LNCaP clone FGC (cell line): Measurements from ENCODE around the gene EXOC6.
A peak's percentile ranks its signal among the peaks of the same experiment; 100 is the strongest.

Source experiments
- DNase-seq: peaks from one replicate; pipeline ENCODE4 v3.0.0-alpha.2; 2011; ENCODE audit warnings: low read depth
- H3K4me3 ChIP-seq: 2 replicates; pipeline ENCODE4 v1.5.1; 2011; ENCODE audit warnings: mild to moderate bottlenecking, low read depth, low read length, control low read depth
- TF ChIP-seq, protein P1 (sequence below): IDR thresholded peaks from 2 replicates; pipeline ENCODE4 v1.5.1; 2012; ENCODE audit warnings: mild to moderate bottlenecking; ENCODE audit not compliant: control insufficient read depth, insufficient read depth; ENCODE audit errors: extremely low read depth

The EXOC6 gene

GRCh38 chr10:92880233-92880861 is 32.0 kb downstream of the EXOC6 start:
- H3K4me3 ChIP-seq, result no peak overlapping the region
- DNase-seq, result no peak
- TF ChIP-seq, protein P1, sequence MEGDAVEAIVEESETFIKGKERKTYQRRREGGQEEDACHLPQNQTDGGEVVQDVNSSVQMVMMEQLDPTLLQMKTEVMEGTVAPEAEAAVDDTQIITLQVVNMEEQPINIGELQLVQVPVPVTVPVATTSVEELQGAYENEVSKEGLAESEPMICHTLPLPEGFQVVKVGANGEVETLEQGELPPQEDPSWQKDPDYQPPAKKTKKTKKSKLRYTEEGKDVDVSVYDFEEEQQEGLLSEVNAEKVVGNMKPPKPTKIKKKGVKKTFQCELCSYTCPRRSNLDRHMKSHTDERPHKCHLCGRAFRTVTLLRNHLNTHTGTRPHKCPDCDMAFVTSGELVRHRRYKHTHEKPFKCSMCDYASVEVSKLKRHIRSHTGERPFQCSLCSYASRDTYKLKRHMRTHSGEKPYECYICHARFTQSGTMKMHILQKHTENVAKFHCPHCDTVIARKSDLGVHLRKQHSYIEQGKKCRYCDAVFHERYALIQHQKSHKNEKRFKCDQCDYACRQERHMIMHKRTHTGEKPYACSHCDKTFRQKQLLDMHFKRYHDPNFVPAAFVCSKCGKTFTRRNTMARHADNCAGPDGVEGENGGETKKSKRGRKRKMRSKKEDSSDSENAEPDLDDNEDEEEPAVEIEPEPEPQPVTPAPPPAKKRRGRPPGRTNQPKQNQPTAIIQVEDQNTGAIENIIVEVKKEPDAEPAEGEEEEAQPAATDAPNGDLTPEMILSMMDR, result peak; percentile 47

GRCh38 chr10:92880917-92881316 is 32.6 kb downstream of the EXOC6 start:
- H3K4me3 ChIP-seq, result no peak overlapping the region
- no peak for DNase-seq
- TF ChIP-seq, protein P1, result no peak

DNA sequence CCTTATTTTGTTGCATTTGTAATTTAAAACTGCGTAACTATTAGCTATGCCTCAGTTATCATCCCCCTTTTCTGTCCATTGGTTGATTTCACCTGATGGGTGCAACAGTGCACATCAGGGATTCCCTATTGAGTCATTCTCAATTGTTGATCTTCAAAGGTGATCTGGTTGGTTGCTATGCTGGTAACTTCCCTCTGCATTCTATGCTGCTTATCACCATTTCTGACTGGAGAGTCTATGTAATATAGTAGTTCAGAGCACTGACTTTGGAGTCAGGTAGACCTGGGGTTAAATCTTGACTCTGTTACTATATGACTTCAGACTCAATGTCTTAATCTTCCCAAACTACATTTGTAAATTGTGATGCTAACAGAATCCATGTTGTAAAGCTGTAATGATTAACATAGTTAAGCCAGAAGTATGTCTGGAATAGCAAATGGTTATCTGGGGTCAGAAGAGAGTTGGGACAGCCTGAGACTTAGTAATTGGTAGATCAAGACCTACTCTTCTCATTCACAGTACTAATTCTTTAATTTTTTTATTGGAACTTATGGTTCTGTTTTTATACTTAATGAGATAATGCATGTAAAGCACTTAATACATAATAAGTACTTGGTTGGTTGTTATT is 38.1 kb downstream of the EXOC6 start:
- no peak overlapping the region for H3K4me3 ChIP-seq
- DNase-seq, result no peak
- TF ChIP-seq, protein P1, result no peak

GRCh38 chr10:92890471-92890870 is 42.2 kb downstream of the EXOC6 start:
- no peak for DNase-seq
- TF ChIP-seq, protein P1, result no peak
- H3K4me3 ChIP-seq, result no peak overlapping the region

- TF ChIP-seq, protein P1, result no peak
- DNase-seq, result peak; percentile 98
- no peak overlapping the region for H3K4me3 ChIP-seq
Observed at GRCh38 chr10:92891885-92892690, 43.8 kb downstream of the EXOC6 start.

GRCh38 chr10:92892691-92893054 is 44.4 kb downstream of the EXOC6 start:
- H3K4me3 ChIP-seq, result no peak overlapping the region
- TF ChIP-seq, protein P1, result no peak
- no peak for DNase-seq
